K562 (cell line): Measurements from ENCODE around the gene TTC19. TPM values are rescaled to one million over a fixed set of nuclear protein-coding genes. Genes with fewer than 3 reads are reported as not detected.

ENCODE experiments used
- BACH1 ChIP-seq: fragments of 200-800 bp; sonication (Bioruptor generic); IDR thresholded peaks from 2 replicates; pipeline ENCODE4 v1.6.1; 2016; ENCODE audit warnings: missing genetic modification characterization, missing compliant biosample characterization
- CBX1 ChIP-seq: sonication (generic); IDR thresholded peaks from 2 replicates; pipeline ENCODE4 v1.6.1; 2016; ENCODE audit warnings: antibody characterized with exemption, low read depth, mild to moderate bottlenecking
- HDAC1 ChIP-seq, 2 experiments: fragments of 450-650 bp; IDR thresholded peaks; 2 replicates each; pipeline ENCODE4 v1.6.1; 2016 to 2017; ENCODE audit warnings: inconsistent platforms in 1 of 2, mild to moderate bottlenecking in 1 of 2, moderate library complexity in 1 of 2
- MAFF ChIP-seq: IDR thresholded peaks from 2 replicates; pipeline ENCODE4 v1.6.1; 2012; ENCODE audit warnings: low read length, improper control_type of control experiment
- MTA1 ChIP-seq: fragments of 450-650 bp; IDR thresholded peaks from 2 replicates; pipeline ENCODE4 v1.6.1; 2017; ENCODE audit warnings: borderline replicate concordance
- NCOR1 ChIP-seq: fragments of 450-650 bp; IDR thresholded peaks from 2 replicates; pipeline ENCODE4 v1.6.1; 2016; ENCODE audit warnings: mild to moderate bottlenecking, moderate library complexity
- NFE2L1 ChIP-seq: fragments of 450-650 bp; IDR thresholded peaks from 2 replicates; pipeline ENCODE4 v1.6.1; 2016; ENCODE audit warnings: missing genetic modification characterization, low read depth, mild to moderate bottlenecking, missing compliant biosample characterization, moderate library complexity, borderline replicate concordance
- SOX6 ChIP-seq: fragments of 450-650 bp; IDR thresholded peaks from 2 replicates; pipeline ENCODE4 v1.6.1; 2014; ENCODE audit warnings: mild to moderate bottlenecking
- TAL1 ChIP-seq: fragments of 450-650 bp; IDR thresholded peaks from 2 replicates; pipeline ENCODE4 v1.6.1; 2016; ENCODE audit warnings: mild to moderate bottlenecking
- TCFL5 ChIP-seq: fragments of 250-450 bp; sonication (Bioruptor Pico); conservative IDR thresholded peaks from 2 replicates; pipeline ENCODE4 v1.6.1; 2021; ENCODE audit warnings: mild to moderate bottlenecking, moderate library complexity, matching md5 sums
- ZNF282 ChIP-seq: sonication (generic); formaldehyde crosslinking; IDR thresholded peaks from 2 replicates; pipeline ENCODE4 v1.8.1; 2023; ENCODE audit warnings: missing genetic modification reagents
- polyA plus RNA-seq, 8 experiments: library from polyadenylated mRNA; depleted of rRNA in 4 of 8; stranded (reverse) in 5 of 8; unstranded in 3 of 8; fragments of >200 nt; fragmentation: Nextera tagmentation in 2 of 8; fragmentation: Illumina TruSeq in 1 of 8; extraction: Ambion mirVana in 2 of 8; extraction: Trizol in 1 of 8; gene quantifications; 2 replicates each; pipeline versions ENCODE4 v1.2.1 to v1.2.3, GENCODE V29; 2011 to 2014; ENCODE audit warnings: inconsistent platforms in 1 of 8, missing spikeins in 1 of 8
- total RNA-seq, 7 experiments: library from RNA; depleted of rRNA in 6 of 7; stranded (reverse); fragments of >200 nt in 6 of 7; fragmentation: Illumina TruSeq in 2 of 7; extraction: Trizol in 2 of 7; gene quantifications; 2 replicates each; pipeline versions ENCODE4 v1.2.1 to v1.2.3, GENCODE V29; 2011 to 2021; ENCODE audit warnings: low replicate concordance in 1 of 7
- TF ChIP-seq, protein P1 (sequence below): fragments of 200-800 bp; sonication (Bioruptor generic); IDR thresholded peaks from 2 replicates; pipeline ENCODE4 v1.6.1; 2017; ENCODE audit warnings: missing genetic modification characterization, missing compliant biosample characterization

TTC19 gene
- total and polyA plus RNA-seq, 9 of the 15 experiments (the other 6 are each of a cell fraction or from before 2014, with no cell fraction given): 8.1 to 60.8 (median 25.3) TPM

DNA sequence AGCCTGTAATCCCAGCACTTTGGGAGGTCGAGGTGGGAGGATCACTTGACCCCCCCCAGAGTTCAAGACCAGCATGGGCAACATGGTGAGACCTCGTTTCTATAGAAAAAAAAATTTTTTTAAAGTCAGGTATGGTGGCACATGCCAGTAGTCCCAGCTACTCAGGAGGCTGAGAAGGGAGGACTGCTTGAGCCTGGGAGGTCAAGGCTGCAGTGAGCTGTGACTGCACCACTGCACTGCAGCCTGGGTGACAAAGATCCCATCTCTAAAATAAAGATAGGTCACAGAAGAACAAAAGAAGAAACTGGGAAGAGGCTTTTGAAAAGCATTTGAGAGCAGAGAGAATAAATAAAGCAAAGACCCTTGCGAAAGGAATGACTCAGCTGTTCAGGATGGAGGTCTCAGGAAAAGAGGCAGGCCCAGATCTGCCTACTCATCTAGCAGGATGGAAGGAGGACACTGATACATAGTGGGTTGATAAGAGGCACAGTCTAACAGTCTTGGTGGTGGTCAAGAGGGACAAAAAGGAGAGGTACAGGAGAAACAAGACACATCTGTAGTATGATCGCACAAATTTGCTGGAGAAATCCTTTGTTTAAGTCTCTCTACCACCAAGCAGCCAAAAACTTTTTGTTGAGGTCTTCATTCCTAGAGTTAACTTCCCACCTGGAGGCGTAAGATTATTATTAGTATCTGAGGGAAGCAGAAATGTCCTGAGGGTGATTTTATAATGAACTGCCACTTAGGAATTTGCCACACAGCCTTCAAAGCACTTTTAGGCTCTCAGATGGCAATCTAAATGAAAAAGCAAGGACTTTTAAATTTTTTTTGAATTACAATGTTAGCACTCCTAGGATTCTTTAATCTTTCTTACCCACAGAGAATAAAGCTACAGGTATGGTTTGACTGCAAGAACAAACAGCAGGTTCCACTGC is 17.7 kb upstream of the TTC19 start (continued):
- TF ChIP-seq, protein P1, sequence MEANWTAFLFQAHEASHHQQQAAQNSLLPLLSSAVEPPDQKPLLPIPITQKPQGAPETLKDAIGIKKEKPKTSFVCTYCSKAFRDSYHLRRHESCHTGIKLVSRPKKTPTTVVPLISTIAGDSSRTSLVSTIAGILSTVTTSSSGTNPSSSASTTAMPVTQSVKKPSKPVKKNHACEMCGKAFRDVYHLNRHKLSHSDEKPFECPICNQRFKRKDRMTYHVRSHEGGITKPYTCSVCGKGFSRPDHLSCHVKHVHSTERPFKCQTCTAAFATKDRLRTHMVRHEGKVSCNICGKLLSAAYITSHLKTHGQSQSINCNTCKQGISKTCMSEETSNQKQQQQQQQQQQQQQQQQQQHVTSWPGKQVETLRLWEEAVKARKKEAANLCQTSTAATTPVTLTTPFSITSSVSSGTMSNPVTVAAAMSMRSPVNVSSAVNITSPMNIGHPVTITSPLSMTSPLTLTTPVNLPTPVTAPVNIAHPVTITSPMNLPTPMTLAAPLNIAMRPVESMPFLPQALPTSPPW (CRISPR knock-in tag): 0 out of 2 replicates have a peak, but pooled peaks have one; percentile 15
- TF ChIP-seq BACH1 (0 out of 2 replicates have a peak, but pooled peaks have one; percentile 59), MTA1 (0 out of 2 replicates have a peak, but pooled peaks have one; percentile 43), NFE2L1 (peak; percentile 83), MAFF (peak; percentile 80), HDAC1 (IDR thresholded peaks at IDR 0.05) (peak in 1 of 2 experiments; percentile 76; a peak in 1 of 4 replicates), TAL1 (peak; percentile 11; the same call in 1 of the 2 replicates), ZNF282 (CRISPR knock-in tag) (no peak), NCOR1 (0 out of 2 replicates have a peak, but pooled peaks have one; percentile 35), CBX1 (no peak), SOX6 (peak; percentile 71), TCFL5 (CRISPR knock-in tag) (no peak)
